ENCODE measurements around the gene CCNL2.

The CCNL2 gene

DNA sequence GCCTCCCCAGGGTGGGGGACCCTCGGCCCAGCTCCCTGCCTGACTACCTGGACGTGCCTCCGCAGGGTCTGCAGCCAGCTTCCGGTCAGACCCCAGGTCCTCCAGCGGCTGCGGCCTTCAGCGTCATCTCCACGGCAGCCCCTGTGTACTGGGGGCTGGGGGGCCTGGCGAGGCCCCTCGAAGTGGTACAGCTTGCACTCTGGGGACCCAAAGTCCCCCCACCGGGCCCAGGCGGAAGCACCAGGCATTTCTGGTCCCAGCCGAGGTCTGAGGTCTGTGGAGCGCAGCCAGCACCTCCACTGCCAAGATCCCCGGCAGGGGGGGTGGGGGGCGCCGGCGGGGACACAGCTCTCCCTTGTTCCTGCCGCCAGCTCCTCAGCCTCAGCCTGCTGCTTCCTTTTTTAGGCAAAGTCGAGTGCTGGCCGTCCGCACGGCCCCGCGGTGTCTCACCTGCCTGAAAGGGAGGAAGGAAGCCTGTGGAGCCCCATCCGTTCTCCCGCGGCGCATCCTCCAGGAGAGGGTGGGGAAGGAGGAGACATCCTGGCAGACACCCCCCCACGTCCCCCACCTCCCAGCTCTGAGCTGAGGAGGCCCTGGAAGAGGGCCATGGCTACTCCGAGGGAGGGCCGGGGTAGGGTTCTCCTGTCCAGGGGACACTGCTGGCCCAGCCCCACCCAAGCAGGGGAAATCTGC, 35.1 kb upstream of the CCNL2 start:
- CTCF ChIA-PET, result no interaction called here
- Histone ChIP-seq H3K4me1 (ENCODE audit: control insufficient read depth, insufficient read depth, low read length) (no peaks in the 10 kb centered on the region), H3K4me3 (ENCODE audit: low read depth, low read length) (no peak overlapping the region), H3K36me3 (ENCODE audit: control insufficient read depth in 2 of 2, insufficient read depth in 1 of 2, low read length in 2 of 2) (peaks cover 0 to 8% of the 10 kb centered on the region in 2 experiments; a peak in 1 of 3 replicates), H3K27ac (ENCODE audit: extremely low read depth, low read depth, low read length) (no peak overlapping the region), H3K9me3 (ENCODE audit: control insufficient read depth, insufficient read depth, low read depth, low read length) (no peaks in the 10 kb centered on the region)
- POLR2A ChIA-PET, result interaction anchor here (0.6 to 1.4 kb wide), 3 partner anchors 26 to 43 kb away, joined by 3 to 8 read pairs (median 4); partner anchors contain the start of gene MRPL20
- peak; percentile 29; the same call in 1 of the 2 replicates for TF ChIP-seq WT1 (tag by site-specific recombination; IDR thresholded peaks at IDR 0.05)
- peak; percentile 47; the same call in 1 of the 2 replicates for TF ChIP-seq PATZ1 (tag by site-specific recombination; IDR thresholded peaks at IDR 0.05)
- TF ChIP-seq ZBTB1 (tag by site-specific recombination; IDR thresholded peaks at IDR 0.05), result no peak
- TF ChIP-seq GLIS1 (tag by site-specific recombination; IDR thresholded peaks at IDR 0.05), result peak; percentile 92
- TF ChIP-seq OVOL3 (tag by site-specific recombination; IDR thresholded peaks at IDR 0.05), result no peak
- no peak for TF ChIP-seq ZEB2 (tag by site-specific recombination; IDR thresholded peaks at IDR 0.05)
- no peak for TF ChIP-seq TSHZ1 (tag by site-specific recombination; IDR thresholded peaks at IDR 0.05; ENCODE audit: borderline replicate concordance)
- no peak for TF ChIP-seq ZNF155 (tag by site-specific recombination; IDR thresholded peaks at IDR 0.05)
- no peak for TF ChIP-seq ZNF621 (tag by site-specific recombination; IDR thresholded peaks at IDR 0.05)
- peak; percentile 4; the same call in 1 of the 2 replicates for TF ChIP-seq KLF17 (tag by site-specific recombination; IDR thresholded peaks at IDR 0.05)
- no peak for TF ChIP-seq GFI1B (tag by site-specific recombination; IDR thresholded peaks at IDR 0.05)
- 0 out of 2 replicates have a peak, but pooled peaks have one; percentile 2 for TF ChIP-seq ZIC2 (tag by site-specific recombination; IDR thresholded peaks at IDR 0.05)

- CTCF ChIA-PET, result no interaction called here
- H3K36me3 ChIP-seq (ENCODE audit: control insufficient read depth in 2 of 2, insufficient read depth in 1 of 2, low read length in 2 of 2), result peaks cover 0 to 3% of the 10 kb centered on the region in 2 experiments; a peak in 1 of 3 replicates
- H3K4me3 ChIP-seq (ENCODE audit: low read depth, low read length), result no peak overlapping the region
- H3K27ac ChIP-seq (ENCODE audit: extremely low read depth, low read depth, low read length), result no peak overlapping the region
- no peaks in the 10 kb centered on the region for H3K9me3 ChIP-seq (ENCODE audit: control insufficient read depth, insufficient read depth, low read depth, low read length)
- peak; percentile 49 for TF ChIP-seq KLF1 (tag by site-specific recombination; IDR thresholded peaks at IDR 0.05)
- TF ChIP-seq SP2 (tag by site-specific recombination; IDR thresholded peaks at IDR 0.05), result peak; percentile 10; the same call in 1 of the 2 replicates
- peak; percentile 46 for TF ChIP-seq KLF17 (tag by site-specific recombination; IDR thresholded peaks at IDR 0.05)
- TF ChIP-seq ZBTB11 (tag by site-specific recombination; conservative IDR thresholded peaks at IDR 0.05; ENCODE audit: low read depth), result no peak
- TF ChIP-seq ZSCAN30 (tag by site-specific recombination; IDR thresholded peaks at IDR 0.05), result no peak
- TF ChIP-seq, protein P1, sequence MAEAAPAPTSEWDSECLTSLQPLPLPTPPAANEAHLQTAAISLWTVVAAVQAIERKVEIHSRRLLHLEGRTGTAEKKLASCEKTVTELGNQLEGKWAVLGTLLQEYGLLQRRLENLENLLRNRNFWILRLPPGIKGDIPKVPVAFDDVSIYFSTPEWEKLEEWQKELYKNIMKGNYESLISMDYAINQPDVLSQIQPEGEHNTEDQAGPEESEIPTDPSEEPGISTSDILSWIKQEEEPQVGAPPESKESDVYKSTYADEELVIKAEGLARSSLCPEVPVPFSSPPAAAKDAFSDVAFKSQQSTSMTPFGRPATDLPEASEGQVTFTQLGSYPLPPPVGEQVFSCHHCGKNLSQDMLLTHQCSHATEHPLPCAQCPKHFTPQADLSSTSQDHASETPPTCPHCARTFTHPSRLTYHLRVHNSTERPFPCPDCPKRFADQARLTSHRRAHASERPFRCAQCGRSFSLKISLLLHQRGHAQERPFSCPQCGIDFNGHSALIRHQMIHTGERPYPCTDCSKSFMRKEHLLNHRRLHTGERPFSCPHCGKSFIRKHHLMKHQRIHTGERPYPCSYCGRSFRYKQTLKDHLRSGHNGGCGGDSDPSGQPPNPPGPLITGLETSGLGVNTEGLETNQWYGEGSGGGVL (tag by site-specific recombination; IDR thresholded peaks at IDR 0.05), result 0 out of 2 replicates have a peak, but pooled peaks have one; percentile 24
- POLR2A ChIA-PET, result interaction anchor here (0.6 to 1.4 kb wide), 2 partner anchors 26 to 42 kb away, joined by 3 to 8 read pairs; no protein-coding TSS in a partner anchor
- H3K4me1 ChIP-seq (ENCODE audit: control insufficient read depth, insufficient read depth, low read length), result no peaks in the 10 kb centered on the region
These were observed 34.6 kb upstream of the CCNL2 start for GRCh38 chr1:1433804-1434130.
